ENCODE data around the gene PLXNA1.

- no peak for TF ChIP-seq POLR2A (IDR thresholded peaks at IDR 0.05; ENCODE audit: low read depth, low read length)
- TF ChIP-seq POLR2AphosphoS5 (IDR thresholded peaks at IDR 0.05; ENCODE audit: low read depth, low read length) = no peak
- no peak for TF ChIP-seq TAF1 (IDR thresholded peaks at IDR 0.05; ENCODE audit: low read depth, low read length)
Observed at GRCh38 chr3:126996905-126997304, 14.0 kb downstream of the PLXNA1 start.

Measured in GM12891 (cell line).